ENCODE results near the gene MCF2L.

- TF ChIP-seq CTCF (conservative IDR thresholded peaks at IDR 0.05; ENCODE audit: low read length) (no peak), EZH2phosphoT487 (IDR thresholded peaks at IDR 0.05; ENCODE audit: borderline replicate concordance, low read depth, low read length) (no peak)
Observed at GRCh38 chr13:113086031-113086750, 117.2 kb downstream of the MCF2L start.

All from OCI-LY7 (cell line).